Stomach (tissue), 9 donors: ENCODE data around the gene ABCA3. TPM values are rescaled to one million over a fixed set of nuclear protein-coding genes. Genes with fewer than 3 reads are reported as not detected.

Experiments used
- DNase-seq, 2 donors: peaks; one replicate each; pipeline versions ENCODE4 v3.0.0 to v3.0.0-alpha.2; 2013 to 2019
- H3K27ac ChIP-seq, 5 donors: fragments of 200-600 bp in 4 of 5; sonication (generic) in 4 of 5; one replicate each; pipeline ENCODE4 v1.5.1; 2013 to 2019; ENCODE audit warnings: mild to moderate bottlenecking in 1 of 5, moderate library complexity in 1 of 5
- H3K27me3 ChIP-seq, 3 donors: fragments of 200-600 bp; sonication (generic); one replicate each; pipeline ENCODE4 v1.5.1; 2017 to 2019; ENCODE audit warnings: mixed run types in 1 of 3
- H3K36me3 ChIP-seq, 4 donors: fragments of 200-600 bp; sonication (generic); 1 replicate in 3 of 4; 2 replicates in 1 of 4; pipeline ENCODE4 v1.5.1; 2016 to 2019
- H3K4me1 ChIP-seq, 4 donors: fragments of 200-600 bp; sonication (generic); one replicate each; pipeline ENCODE4 v1.5.1; 2016 to 2019
- H3K4me3 ChIP-seq, 4 donors: fragments of 200-600 bp; sonication (generic) in 3 of 4; one replicate each; pipeline ENCODE4 v1.5.1; 2016 to 2019; ENCODE audit warnings: mild to moderate bottlenecking in 1 of 4
- H3K9me3 ChIP-seq, 4 donors: fragments of 200-600 bp; sonication (generic); one replicate each; pipeline ENCODE4 v1.5.1; 2016 to 2019
- EP300 ChIP-seq: sonication (generic); formaldehyde crosslinking; IDR thresholded peaks from one replicate; pipeline ENCODE4 v1.6.1; 2017; ENCODE audit warnings: antibody characterized with exemption
- POLR2A ChIP-seq, 4 donors: fragments of 450-650 bp; IDR thresholded peaks; one replicate each; pipeline ENCODE4 v1.6.1; 2016; ENCODE audit warnings: antibody characterized with exemption in 4 of 4, control low read depth in 2 of 4, mild to moderate bottlenecking in 1 of 4, moderate library complexity in 1 of 4
- POLR2AphosphoS5 ChIP-seq, 3 donors: sonication (generic); formaldehyde crosslinking; IDR thresholded peaks; one replicate each; pipeline ENCODE4 v1.6.1; 2016; ENCODE audit warnings: antibody characterized with exemption in 3 of 3
- WGBS, 5 donors: extraction: QIAGEN DNeasy Blood & Tissue Kit in 3 of 5; methylation state at CpG; one replicate each; pipeline versions ENCODE4 v1.1.5 to v1.1.7; 2013 to 2018; 5-methylcytosine and 5-hydroxymethylcytosine counted together
- intact Hi-C: fragments of 100-400 bp; cut with DNase I; formaldehyde crosslinking; loops from one replicate; pipeline ENCODE4 v1.15.1; 2023; ENCODE audit warnings: low total_unique reads
- polyA plus RNA-seq, 3 donors: library from polyadenylated mRNA; stranded (reverse); fragments of 200-250 nt; gene quantifications; one replicate each; pipeline ENCODE4 v1.2.3, GENCODE V29; 2013
- total RNA-seq, 5 donors: library from RNA; depleted of rRNA; stranded (reverse); fragments of >200 nt; gene quantifications; one replicate each; pipeline versions ENCODE4 v1.1.0 to v1.2.3, GENCODE V29; 2014 to 2016
- TF ChIP-seq, protein P1 (sequence below), 7 experiments: fragments of 450-650 bp in 4 of 7; fragments of 200-600 bp in 3 of 7; sonication (generic) in 3 of 7; IDR thresholded peaks; one replicate each; pipeline ENCODE4 v1.5.1; 2016 to 2019; ENCODE audit warnings: antibody characterized with exemption in 7 of 7, control low read depth in 2 of 7, mild to moderate bottlenecking in 1 of 7
- donor health status: healthy with polysubstance abuse.
- donor health status: Bipolar disorder and iron deficiency.
- donor health status: healthy.

The ABCA3 gene
- total and polyA plus RNA-seq, 8 donors = 0.61 to 39.3 (median 3.9) TPM

DNA sequence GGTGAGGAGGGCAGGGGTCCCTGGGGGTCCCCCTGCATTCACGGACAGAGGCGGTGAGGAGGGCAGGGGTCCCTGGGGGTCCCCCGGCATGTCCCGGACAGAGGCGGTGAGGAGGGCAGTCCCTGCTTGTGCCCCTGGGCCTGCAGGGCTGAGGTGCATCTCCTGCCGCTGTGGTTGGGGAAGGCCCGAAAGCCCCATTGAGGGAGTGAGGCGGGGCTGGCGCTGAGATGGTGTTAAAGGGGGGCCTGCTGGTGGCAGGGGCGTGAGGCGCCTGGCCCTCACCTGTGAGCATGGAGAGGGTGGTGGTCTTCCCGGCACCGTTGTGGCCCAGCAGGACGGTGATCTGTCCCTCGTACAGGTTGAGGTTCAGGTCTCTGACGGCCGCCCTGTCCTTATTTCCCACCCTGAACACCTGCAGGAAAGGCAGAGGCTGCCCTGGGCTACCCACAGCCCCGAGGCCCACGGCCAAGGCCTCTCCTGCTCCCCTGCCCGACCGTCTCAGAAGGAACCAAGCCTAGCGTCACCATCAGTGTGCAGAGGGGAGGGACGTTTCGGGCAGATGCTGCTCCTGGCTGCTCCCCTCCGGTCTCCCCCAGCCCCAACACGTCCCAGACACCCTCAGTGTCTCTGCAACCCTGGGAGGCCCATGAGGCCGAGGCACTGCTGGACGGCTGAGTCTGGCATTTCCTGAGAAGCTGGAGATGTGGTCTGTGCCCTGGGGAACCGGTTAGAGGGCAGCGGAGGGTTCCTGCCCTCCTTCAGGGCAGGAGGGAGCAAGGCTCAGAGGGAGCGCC lies 41.2 kb downstream of the ABCA3 start:
- no peak for DNase-seq
- TF ChIP-seq, protein P1, sequence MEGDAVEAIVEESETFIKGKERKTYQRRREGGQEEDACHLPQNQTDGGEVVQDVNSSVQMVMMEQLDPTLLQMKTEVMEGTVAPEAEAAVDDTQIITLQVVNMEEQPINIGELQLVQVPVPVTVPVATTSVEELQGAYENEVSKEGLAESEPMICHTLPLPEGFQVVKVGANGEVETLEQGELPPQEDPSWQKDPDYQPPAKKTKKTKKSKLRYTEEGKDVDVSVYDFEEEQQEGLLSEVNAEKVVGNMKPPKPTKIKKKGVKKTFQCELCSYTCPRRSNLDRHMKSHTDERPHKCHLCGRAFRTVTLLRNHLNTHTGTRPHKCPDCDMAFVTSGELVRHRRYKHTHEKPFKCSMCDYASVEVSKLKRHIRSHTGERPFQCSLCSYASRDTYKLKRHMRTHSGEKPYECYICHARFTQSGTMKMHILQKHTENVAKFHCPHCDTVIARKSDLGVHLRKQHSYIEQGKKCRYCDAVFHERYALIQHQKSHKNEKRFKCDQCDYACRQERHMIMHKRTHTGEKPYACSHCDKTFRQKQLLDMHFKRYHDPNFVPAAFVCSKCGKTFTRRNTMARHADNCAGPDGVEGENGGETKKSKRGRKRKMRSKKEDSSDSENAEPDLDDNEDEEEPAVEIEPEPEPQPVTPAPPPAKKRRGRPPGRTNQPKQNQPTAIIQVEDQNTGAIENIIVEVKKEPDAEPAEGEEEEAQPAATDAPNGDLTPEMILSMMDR (IDR thresholded peaks at IDR 0.05) = no peak
- no peak for TF ChIP-seq POLR2A (IDR thresholded peaks at IDR 0.05)
- no peak for TF ChIP-seq POLR2AphosphoS5 (IDR thresholded peaks at IDR 0.05)
- TF ChIP-seq EP300 = no peak
- Histone ChIP-seq H3K4me1 (no peaks in the 10 kb centered on the region), H3K27me3 (no peaks in the 10 kb centered on the region), H3K9me3 (no peaks in the 10 kb centered on the region), H3K4me3 (no peak overlapping the region), H3K36me3 (peaks cover 0 to 62% (median 32%) of the 10 kb centered on the region in 4 donors), H3K27ac (no peak overlapping the region)
- intact Hi-C loops = no loop called here
- WGBS, 5 donors = 82 to 89% (median 85%) methylated on average over 24 to 31 of the region's 31 CpGs

DNA sequence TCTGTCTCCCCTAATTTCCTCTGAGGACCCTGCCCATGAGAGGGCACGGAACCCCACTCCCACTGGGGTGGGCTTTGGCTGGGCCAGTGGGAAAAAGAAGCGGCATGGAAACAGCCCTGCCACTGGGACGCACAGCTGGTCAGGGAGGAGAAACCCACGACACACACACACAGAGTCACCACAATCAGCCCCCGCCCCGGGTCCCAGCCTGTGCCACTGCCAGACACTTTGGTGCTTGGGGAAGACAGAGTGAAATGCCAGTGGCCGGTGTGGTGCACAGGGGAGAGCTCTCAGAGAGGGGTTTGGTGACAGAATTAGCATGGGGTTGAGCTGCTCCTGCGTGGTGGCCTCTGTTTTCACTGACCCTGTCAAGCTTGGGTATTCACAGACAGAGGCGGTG lies 41.9 kb downstream of the ABCA3 start:
- intact Hi-C loops = no loop called here
- Histone ChIP-seq H3K4me1 (no peaks in the 10 kb centered on the region), H3K9me3 (no peaks in the 10 kb centered on the region), H3K27ac (no peak overlapping the region), H3K4me3 (no peak overlapping the region), H3K36me3 (peaks cover 0 to 62% (median 28%) of the 10 kb centered on the region in 4 donors), H3K27me3 (no peaks in the 10 kb centered on the region)
- DNase-seq = no peak
- WGBS, 5 donors = 88 to 98% (median 90%) methylated on average over 8 to 9 of the region's 9 CpGs
- no peak for TF ChIP-seq POLR2AphosphoS5 (IDR thresholded peaks at IDR 0.05)
- TF ChIP-seq, protein P1 (IDR thresholded peaks at IDR 0.05) = no peak

DNA sequence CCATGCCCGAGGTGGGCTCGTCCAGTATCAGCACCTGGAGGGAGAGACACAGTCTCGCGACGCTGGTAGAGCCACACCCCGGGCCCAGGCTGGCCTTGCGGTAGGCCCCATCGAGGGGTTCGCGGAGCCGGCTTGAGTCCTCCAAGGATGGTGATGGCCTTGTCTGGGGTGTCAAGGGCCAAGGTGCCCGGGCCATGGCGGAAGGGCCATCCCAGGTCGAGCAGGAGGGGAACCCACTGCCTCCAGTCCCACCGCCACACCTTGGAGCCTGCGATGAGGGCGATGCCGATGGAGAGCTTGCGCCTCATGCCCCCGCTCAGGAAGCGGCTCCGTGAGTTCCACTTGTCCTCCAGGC lies 43.0 kb downstream of the ABCA3 start:
- Histone ChIP-seq H3K9me3 (no peaks in the 10 kb centered on the region), H3K4me1 (no peaks in the 10 kb centered on the region), H3K36me3 (peaks cover 0 to 70% (median 25%) of the 10 kb centered on the region in 4 donors), H3K27me3 (no peaks in the 10 kb centered on the region), H3K27ac (no peak overlapping the region), H3K4me3 (no peak overlapping the region)
- WGBS, 5 donors = 95 to 99% (median 97%) methylated on average over 8 to 22 of the region's 22 CpGs
- no peak for DNase-seq
- TF ChIP-seq POLR2A (IDR thresholded peaks at IDR 0.05) (no peak), EP300 (no peak), POLR2AphosphoS5 (IDR thresholded peaks at IDR 0.05) (no peak)
- TF ChIP-seq, protein P1 (IDR thresholded peaks at IDR 0.05) = no peak
- intact Hi-C loops = no loop called here

DNA sequence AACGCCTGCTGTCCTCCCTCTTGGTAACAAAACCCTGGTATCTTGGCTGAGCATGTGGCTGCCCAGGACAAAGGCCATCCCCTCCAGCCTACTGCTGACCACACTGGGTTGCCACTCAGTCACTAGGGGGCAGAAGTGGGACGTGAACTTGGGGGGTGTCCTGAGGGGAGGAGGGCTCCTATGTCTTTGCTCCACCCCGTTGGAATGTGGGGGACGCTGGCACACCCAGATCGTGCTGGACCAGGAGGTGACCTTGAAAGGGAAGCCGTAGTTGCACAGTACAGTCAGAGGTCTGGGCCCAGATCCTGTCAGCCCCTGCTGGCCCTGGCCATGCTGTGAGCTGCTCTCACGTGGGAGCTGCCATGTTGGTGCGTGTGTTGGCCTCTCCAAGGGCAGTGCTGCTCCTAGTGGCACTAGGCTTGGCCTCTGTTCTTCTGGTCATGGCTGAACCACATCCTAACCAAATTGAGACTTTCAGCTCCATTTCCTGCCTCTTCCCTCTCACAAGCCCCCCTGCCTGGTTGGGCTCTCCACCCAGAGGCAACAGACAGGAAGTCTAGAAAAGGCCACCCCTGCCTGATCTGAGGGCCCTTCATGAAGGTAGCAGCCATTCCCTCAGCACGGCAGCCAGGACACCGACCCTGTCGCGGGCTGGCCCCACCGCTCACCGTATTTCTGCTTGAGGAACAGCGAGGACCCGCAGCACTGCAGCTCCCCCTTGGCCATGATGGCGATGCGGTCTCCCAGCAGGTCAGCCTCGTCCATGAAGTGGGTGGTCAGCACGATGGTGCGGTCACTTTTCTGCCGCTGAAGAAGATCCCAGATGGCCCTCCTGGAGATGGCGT lies 43.6 kb downstream of the ABCA3 start:
- WGBS, 5 donors = 69 to 80% (median 76%) methylated on average over 17 to 23 of the region's 23 CpGs
- Histone ChIP-seq H3K27ac (no peak overlapping the region), H3K9me3 (no peaks in the 10 kb centered on the region), H3K27me3 (no peaks in the 10 kb centered on the region), H3K4me3 (no peak overlapping the region), H3K36me3 (peaks cover 0 to 75% (median 31%) of the 10 kb centered on the region in 4 donors), H3K4me1 (no peaks in the 10 kb centered on the region)
- peak; percentile 47 to 51 for DNase-seq
- intact Hi-C loops = no loop called here
- TF ChIP-seq POLR2AphosphoS5 (IDR thresholded peaks at IDR 0.05) (no peak), POLR2A (IDR thresholded peaks at IDR 0.05) (no peak), EP300 (no peak)
- TF ChIP-seq, protein P1 (IDR thresholded peaks at IDR 0.05) = peak in 4 of 7 experiments; percentile 16 to 41 (median 30)
